GM18498 (cell line): Measurements from ENCODE around the gene BSN.

Experiments used
- ATAC-seq: cut with Tn5 transposase; IDR thresholded peaks from one replicate; pipeline ENCODE4 v1.9.1; 2021; ENCODE audit warnings: mild to moderate bottlenecking, moderate library complexity; ENCODE audit not compliant: unreplicated experiment

BSN gene

GRCh38 chr3:49652218-49652902, 98.1 kb downstream of the BSN start:
- no peak for ATAC-seq

- ATAC-seq: no peak
Observed at GRCh38 chr3:49652903-49653415, 98.7 kb downstream of the BSN start.

- ATAC-seq: no peak
Observed at GRCh38 chr3:49653621-49654020, 99.3 kb downstream of the BSN start.

GRCh38 chr3:49654176-49654825, 100.0 kb downstream of the BSN start:
- ATAC-seq: no peak

- no peak for ATAC-seq
Observed at GRCh38 chr3:49654955-49655556, 100.8 kb downstream of the BSN start.

- no peak for ATAC-seq
Observed at GRCh38 chr3:49655731-49656285, 101.5 kb downstream of the BSN start.

GRCh38 chr3:49656541-49657112, 102.3 kb downstream of the BSN start:
- ATAC-seq: no peak

- ATAC-seq: no peak
Observed at GRCh38 chr3:49657208-49657915, 103.1 kb downstream of the BSN start.

GRCh38 chr3:49658711-49659110, 104.4 kb downstream of the BSN start:
- ATAC-seq: no peak

- ATAC-seq: no peak
Observed at GRCh38 chr3:49659756-49660155, 105.5 kb downstream of the BSN start.

GRCh38 chr3:49661281-49661680, 107.0 kb downstream of the BSN start:
- ATAC-seq: no peak

GRCh38 chr3:49662021-49662420, 107.7 kb downstream of the BSN start:
- ATAC-seq: no peak

GRCh38 chr3:49662720-49663413, 108.6 kb downstream of the BSN start:
- no peak for ATAC-seq

- ATAC-seq: no peak
Observed at GRCh38 chr3:49663831-49664230, 109.6 kb downstream of the BSN start.

- no peak for ATAC-seq
Observed at GRCh38 chr3:49664300-49664699, 110.0 kb downstream of the BSN start.

GRCh38 chr3:49665822-49666519, 111.7 kb downstream of the BSN start:
- no peak for ATAC-seq

- no peak for ATAC-seq
Observed at GRCh38 chr3:49666592-49666991, 112.3 kb downstream of the BSN start.

GRCh38 chr3:49667701-49668413, 113.6 kb downstream of the BSN start:
- no peak for ATAC-seq

- ATAC-seq: no peak
Observed at GRCh38 chr3:49668414-49668797, 114.1 kb downstream of the BSN start.
